ENCODE data around the gene PGLYRP1. TPM values are rescaled to one million over a fixed set of nuclear protein-coding genes. Genes with fewer than 3 reads are reported as not detected.

The PGLYRP1 gene
- total RNA-seq, 1 donor from 2014 or later, result not detected

GRCh38 chr19:45999653-46000121 is 23.2 kb downstream of the PGLYRP1 start:
- H3K9me3 Mint-ChIP-seq (ENCODE audit: unreplicated experiment), result no peaks in the 10 kb centered on the region

GRCh38 chr19:45998834-45999233 is 24.0 kb downstream of the PGLYRP1 start:
- Mint-ChIP-seq H3K36me3 (ENCODE audit: low read depth, unreplicated experiment) (peaks cover 8% of the 10 kb centered on the region), H3K4me1 (ENCODE audit: low read depth, unreplicated experiment) (peaks cover 20% of the 10 kb centered on the region), H3K27me3 (ENCODE audit: low read depth, unreplicated experiment) (no peaks in the 10 kb centered on the region), H3K27ac (ENCODE audit: unreplicated experiment) (no peak overlapping the region), H3K9me3 (ENCODE audit: unreplicated experiment) (no peaks in the 10 kb centered on the region), H3K4me3 (ENCODE audit: unreplicated experiment) (no peak overlapping the region)
- H3K4me1 ChIP-seq (ENCODE audit: insufficient read depth, low read length), result peaks cover 8% of the 10 kb centered on the region
- DNase-seq (ENCODE audit: low read depth), result no peak
- no peak overlapping the region for H3K27ac ChIP-seq (ENCODE audit: low read depth, low read length)
- H4K20me1 ChIP-seq (ENCODE audit: insufficient read depth, low read length), result peaks cover 43% of the 10 kb centered on the region
- FAIRE-seq, result no peak
- H3K4me2 ChIP-seq (ENCODE audit: low read length), result no peak overlapping the region
- H3K27me3 ChIP-seq (ENCODE audit: insufficient read depth, low read length), result no peaks in the 10 kb centered on the region
- H3K9me3 ChIP-seq (ENCODE audit: insufficient read depth, low read depth, low read length), result no peaks in the 10 kb centered on the region
- no peak overlapping the region for H3K9ac ChIP-seq (ENCODE audit: low read length)
- no peaks in the 10 kb centered on the region for H3K36me3 ChIP-seq (ENCODE audit: insufficient read depth, low read length)
- H3K79me2 ChIP-seq (ENCODE audit: insufficient read depth, low read length), result peaks cover 24% of the 10 kb centered on the region
- no peak overlapping the region for H3K4me3 ChIP-seq (ENCODE audit: insufficient read depth, low read depth, low read length)
- no peak for TF ChIP-seq EZH2 (IDR thresholded peaks at IDR 0.05; ENCODE audit: insufficient read depth, low read length)
- no peak for TF ChIP-seq CTCF (IDR thresholded peaks at IDR 0.05; ENCODE audit: insufficient read depth, low read depth, low read length)
- H2AFZ ChIP-seq (ENCODE audit: low read depth, low read length), result no peak overlapping the region

More at GRCh38 chr19:45999653-46000121, 23.2 kb downstream of the PGLYRP1 start:
- Histone ChIP-seq H3K79me2 (ENCODE audit: insufficient read depth, low read length) (peaks cover 24% of the 10 kb centered on the region), H2AFZ (ENCODE audit: low read depth, low read length) (no peak overlapping the region), H3K36me3 (ENCODE audit: insufficient read depth, low read length) (no peaks in the 10 kb centered on the region), H3K27me3 (ENCODE audit: insufficient read depth, low read length) (no peaks in the 10 kb centered on the region), H3K9ac (ENCODE audit: low read length) (no peak overlapping the region), H3K4me3 (ENCODE audit: insufficient read depth, low read depth, low read length) (no peak overlapping the region), H3K9me3 (ENCODE audit: insufficient read depth, low read depth, low read length) (no peaks in the 10 kb centered on the region), H3K4me2 (ENCODE audit: low read length) (peak overlapping the region; percentile 82), H3K27ac (ENCODE audit: low read depth, low read length) (no peak overlapping the region), H4K20me1 (ENCODE audit: insufficient read depth, low read length) (peaks cover 43% of the 10 kb centered on the region), H3K4me1 (ENCODE audit: insufficient read depth, low read length) (peaks cover 8% of the 10 kb centered on the region)
- peaks cover 20% of the 10 kb centered on the region for H3K4me1 Mint-ChIP-seq (ENCODE audit: low read depth, unreplicated experiment)
- no peak for DNase-seq (ENCODE audit: low read depth)
- TF ChIP-seq EZH2 (IDR thresholded peaks at IDR 0.05; ENCODE audit: insufficient read depth, low read length) (no peak), CTCF (IDR thresholded peaks at IDR 0.05; ENCODE audit: insufficient read depth, low read depth, low read length) (no peak)
- peak overlapping the region; percentile 84 for H3K4me3 Mint-ChIP-seq (ENCODE audit: unreplicated experiment)
- FAIRE-seq, result no peak
- H3K36me3 Mint-ChIP-seq (ENCODE audit: low read depth, unreplicated experiment), result peaks cover 8% of the 10 kb centered on the region
- H3K27ac Mint-ChIP-seq (ENCODE audit: unreplicated experiment), result peak overlapping the region; percentile 88
- no peaks in the 10 kb centered on the region for H3K27me3 Mint-ChIP-seq (ENCODE audit: low read depth, unreplicated experiment)

DNA sequence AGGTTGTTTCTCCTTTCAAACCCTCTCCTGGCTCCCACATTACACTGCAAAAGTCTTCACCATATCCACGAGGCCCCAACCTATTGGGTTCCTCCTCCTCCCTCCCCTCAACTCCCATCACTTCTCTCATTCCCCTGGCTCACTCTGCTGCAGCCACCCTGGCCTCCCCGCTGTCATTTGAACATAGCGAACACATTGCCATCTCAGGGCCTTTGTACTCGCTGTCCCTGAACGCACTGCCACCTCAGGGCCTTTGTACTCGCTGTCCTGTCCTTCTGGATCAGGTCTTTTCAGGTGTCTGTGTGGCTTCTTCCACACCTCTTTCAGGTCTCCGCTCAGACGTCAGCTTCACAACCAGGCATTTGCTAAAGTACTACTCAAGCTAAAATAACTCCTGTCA is 25.9 kb downstream of the PGLYRP1 start:
- H3K79me2 ChIP-seq (ENCODE audit: insufficient read depth, low read length), result peaks cover 24% of the 10 kb centered on the region
- peak overlapping the region; percentile 75 for H3K4me3 Mint-ChIP-seq (ENCODE audit: unreplicated experiment)
- no peak for FAIRE-seq

More for the DNA sequence above, 25.9 kb downstream of the PGLYRP1 start:
- Histone ChIP-seq H3K27ac (ENCODE audit: low read depth, low read length) (no peak overlapping the region), H3K4me3 (ENCODE audit: insufficient read depth, low read depth, low read length) (no peak overlapping the region), H2AFZ (ENCODE audit: low read depth, low read length) (no peak overlapping the region), H3K27me3 (ENCODE audit: insufficient read depth, low read length) (no peaks in the 10 kb centered on the region), H3K36me3 (ENCODE audit: insufficient read depth, low read length) (no peaks in the 10 kb centered on the region), H3K4me1 (ENCODE audit: insufficient read depth, low read length) (peaks cover 8% of the 10 kb centered on the region), H3K9me3 (ENCODE audit: insufficient read depth, low read depth, low read length) (no peaks in the 10 kb centered on the region), H3K4me2 (ENCODE audit: low read length) (no peak overlapping the region), H4K20me1 (ENCODE audit: insufficient read depth, low read length) (peaks cover 37% of the 10 kb centered on the region), H3K9ac (ENCODE audit: low read length) (no peak overlapping the region)
- DNase-seq (ENCODE audit: low read depth), result no peak
- no peaks in the 10 kb centered on the region for H3K27me3 Mint-ChIP-seq (ENCODE audit: low read depth, unreplicated experiment)
- H3K9me3 Mint-ChIP-seq (ENCODE audit: unreplicated experiment), result no peaks in the 10 kb centered on the region
- peaks cover 8% of the 10 kb centered on the region for H3K36me3 Mint-ChIP-seq (ENCODE audit: low read depth, unreplicated experiment)
- peaks cover 20% of the 10 kb centered on the region for H3K4me1 Mint-ChIP-seq (ENCODE audit: low read depth, unreplicated experiment)
- no peak overlapping the region for H3K27ac Mint-ChIP-seq (ENCODE audit: unreplicated experiment)
- TF ChIP-seq EZH2 (IDR thresholded peaks at IDR 0.05; ENCODE audit: insufficient read depth, low read length) (no peak), CTCF (IDR thresholded peaks at IDR 0.05; ENCODE audit: insufficient read depth, low read depth, low read length) (no peak)

Measured in astrocyte (in vitro differentiated cells and primary cell).